ENCODE results near the gene DNAJC5.

The DNAJC5 gene

GRCh38 chr20:63855363-63856097 lies 39.4 kb upstream of the DNAJC5 start:
- H3K4me1 ChIP-seq (ENCODE audit: insufficient read depth, low read length, severe bottlenecking), result no peaks in the 10 kb centered on the region
- no peaks in the 10 kb centered on the region for H3K36me3 ChIP-seq (ENCODE audit: insufficient read depth, low read length)
- no peak overlapping the region for H3K4me3 ChIP-seq (ENCODE audit: low read depth, low read length, poor library complexity, severe bottlenecking)
- no peak for TF ChIP-seq EZH2 (IDR thresholded peaks at IDR 0.05; ENCODE audit: borderline replicate concordance, low read length)
- TF ChIP-seq CTCF (IDR thresholded peaks at IDR 0.05; ENCODE audit: low read length), result no peak
- no peak overlapping the region for H3K27ac ChIP-seq (ENCODE audit: low read depth, low read length, poor library complexity, severe bottlenecking)
- no peaks in the 10 kb centered on the region for H3K9me2 ChIP-seq (ENCODE audit: low read depth, low read length)
- no peak overlapping the region for H3K9ac ChIP-seq (ENCODE audit: low read length)
- H3K79me2 ChIP-seq (ENCODE audit: insufficient read depth, low read length), result no peaks in the 10 kb centered on the region
- peaks cover 4% of the 10 kb centered on the region; the same call in 1 of the 2 replicates for H3K27me3 ChIP-seq (ENCODE audit: insufficient read depth, low read length)
- no peaks in the 10 kb centered on the region for H4K20me1 ChIP-seq (ENCODE audit: insufficient read depth, low read length)
- no peak overlapping the region for H2AFZ ChIP-seq (ENCODE audit: low read length)
- no peaks in the 10 kb centered on the region for H3K9me3 ChIP-seq (ENCODE audit: low read length)
- H3K4me2 ChIP-seq (ENCODE audit: low read length), result no peak overlapping the region
- no peaks in the 10 kb centered on the region for H3F3A ChIP-seq (ENCODE audit: insufficient read depth, low read length)

- no peak overlapping the region for H3K9ac ChIP-seq (ENCODE audit: low read length)
- H3K27ac ChIP-seq (ENCODE audit: low read depth, low read length, poor library complexity, severe bottlenecking), result no peak overlapping the region
- no peaks in the 10 kb centered on the region for H3K9me3 ChIP-seq (ENCODE audit: low read length)
- no peaks in the 10 kb centered on the region for H3K79me2 ChIP-seq (ENCODE audit: insufficient read depth, low read length)
- H3K4me1 ChIP-seq (ENCODE audit: insufficient read depth, low read length, severe bottlenecking), result no peaks in the 10 kb centered on the region
- H3K4me2 ChIP-seq (ENCODE audit: low read length), result no peak overlapping the region
- H2AFZ ChIP-seq (ENCODE audit: low read length), result no peak overlapping the region
- no peaks in the 10 kb centered on the region for H3K9me2 ChIP-seq (ENCODE audit: low read depth, low read length)
- TF ChIP-seq EZH2 (IDR thresholded peaks at IDR 0.05; ENCODE audit: borderline replicate concordance, low read length) (no peak), CTCF (IDR thresholded peaks at IDR 0.05; ENCODE audit: low read length) (no peak)
- H3K4me3 ChIP-seq (ENCODE audit: low read depth, low read length, poor library complexity, severe bottlenecking), result no peak overlapping the region
- no peaks in the 10 kb centered on the region for H3F3A ChIP-seq (ENCODE audit: insufficient read depth, low read length)
- no peaks in the 10 kb centered on the region for H4K20me1 ChIP-seq (ENCODE audit: insufficient read depth, low read length)
- peaks cover 4% of the 10 kb centered on the region; the same call in 1 of the 2 replicates for H3K27me3 ChIP-seq (ENCODE audit: insufficient read depth, low read length)
- H3K36me3 ChIP-seq (ENCODE audit: insufficient read depth, low read length), result peaks cover 1% of the 10 kb centered on the region; the same call in 1 of the 2 replicates
Measured at GRCh38 chr20:63856098-63856511, 38.8 kb upstream of the DNAJC5 start.

- Histone ChIP-seq H3F3A (ENCODE audit: insufficient read depth, low read length) (no peaks in the 10 kb centered on the region), H3K4me2 (ENCODE audit: low read length) (no peak overlapping the region), H3K9me3 (ENCODE audit: low read length) (no peaks in the 10 kb centered on the region), H3K4me1 (ENCODE audit: insufficient read depth, low read length, severe bottlenecking) (no peaks in the 10 kb centered on the region), H4K20me1 (ENCODE audit: insufficient read depth, low read length) (no peaks in the 10 kb centered on the region), H3K4me3 (ENCODE audit: low read depth, low read length, poor library complexity, severe bottlenecking) (no peak overlapping the region), H3K9ac (ENCODE audit: low read length) (no peak overlapping the region), H2AFZ (ENCODE audit: low read length) (no peak overlapping the region), H3K79me2 (ENCODE audit: insufficient read depth, low read length) (no peaks in the 10 kb centered on the region), H3K36me3 (ENCODE audit: insufficient read depth, low read length) (peaks cover 11% of the 10 kb centered on the region; the same call in 1 of the 2 replicates), H3K27me3 (ENCODE audit: insufficient read depth, low read length) (peaks cover 4% of the 10 kb centered on the region; the same call in 1 of the 2 replicates), H3K9me2 (ENCODE audit: low read depth, low read length) (no peaks in the 10 kb centered on the region), H3K27ac (ENCODE audit: low read depth, low read length, poor library complexity, severe bottlenecking) (no peak overlapping the region)
- TF ChIP-seq EZH2 (IDR thresholded peaks at IDR 0.05; ENCODE audit: borderline replicate concordance, low read length), result no peak
- no peak for TF ChIP-seq CTCF (IDR thresholded peaks at IDR 0.05; ENCODE audit: low read length)
Measured at GRCh38 chr20:63857764-63858392, 37.0 kb upstream of the DNAJC5 start.
